Ishikawa (cell line): ENCODE results near the gene GPR153.

ENCODE experiments used
- CEBPB ChIP-seq: IDR thresholded peaks from 2 replicates; pipeline ENCODE4 v1.6.1; 2012
- EP300 ChIP-seq: IDR thresholded peaks from 2 replicates; pipeline ENCODE4 v1.6.1; 2012; ENCODE audit warnings: borderline replicate concordance
- RAD21 ChIP-seq: IDR thresholded peaks from 2 replicates; pipeline ENCODE4 v1.6.1; 2012; ENCODE audit warnings: low read depth
- TAF1 ChIP-seq: IDR thresholded peaks from 2 replicates; pipeline ENCODE4 v1.6.1; 2012; ENCODE audit warnings: low read depth, mild to moderate bottlenecking
- YY1 ChIP-seq: IDR thresholded peaks from 2 replicates; pipeline ENCODE4 v1.6.1; 2012; ENCODE audit warnings: low read depth
- ZBTB7A ChIP-seq: IDR thresholded peaks from 2 replicates; pipeline ENCODE4 v1.6.1; 2012; ENCODE audit warnings: low read depth
- TF ChIP-seq, protein P1 (sequence below): IDR thresholded peaks from 2 replicates; pipeline ENCODE4 v1.6.1; 2012; ENCODE audit warnings: low read depth, mild to moderate bottlenecking

DNA sequence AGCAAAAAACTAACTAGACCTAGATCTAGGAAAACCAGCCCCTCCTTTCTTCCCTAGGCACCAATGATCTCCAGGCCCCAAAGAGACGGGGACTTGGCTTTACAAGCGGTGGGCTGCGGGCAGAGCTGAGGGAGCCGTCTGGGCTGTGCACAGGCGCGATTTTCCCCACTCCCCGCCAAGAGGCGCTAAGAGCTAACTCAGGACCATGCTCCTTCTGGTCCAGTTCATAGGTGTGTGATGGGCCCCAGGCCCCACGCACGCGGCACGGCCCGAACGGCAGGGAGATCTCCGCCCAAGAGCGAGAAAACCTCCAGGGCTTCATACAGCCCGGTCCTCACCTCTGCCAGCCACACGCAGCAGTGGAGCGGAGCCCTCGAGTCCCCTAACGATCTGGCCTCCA, 7.5 kb upstream of the GPR153 start:
- TF ChIP-seq ZBTB7A (no peak), EP300 (no peak), YY1 (no peak), CEBPB (no peak), TAF1 (no peak), RAD21 (no peak)
- TF ChIP-seq, protein P1, sequence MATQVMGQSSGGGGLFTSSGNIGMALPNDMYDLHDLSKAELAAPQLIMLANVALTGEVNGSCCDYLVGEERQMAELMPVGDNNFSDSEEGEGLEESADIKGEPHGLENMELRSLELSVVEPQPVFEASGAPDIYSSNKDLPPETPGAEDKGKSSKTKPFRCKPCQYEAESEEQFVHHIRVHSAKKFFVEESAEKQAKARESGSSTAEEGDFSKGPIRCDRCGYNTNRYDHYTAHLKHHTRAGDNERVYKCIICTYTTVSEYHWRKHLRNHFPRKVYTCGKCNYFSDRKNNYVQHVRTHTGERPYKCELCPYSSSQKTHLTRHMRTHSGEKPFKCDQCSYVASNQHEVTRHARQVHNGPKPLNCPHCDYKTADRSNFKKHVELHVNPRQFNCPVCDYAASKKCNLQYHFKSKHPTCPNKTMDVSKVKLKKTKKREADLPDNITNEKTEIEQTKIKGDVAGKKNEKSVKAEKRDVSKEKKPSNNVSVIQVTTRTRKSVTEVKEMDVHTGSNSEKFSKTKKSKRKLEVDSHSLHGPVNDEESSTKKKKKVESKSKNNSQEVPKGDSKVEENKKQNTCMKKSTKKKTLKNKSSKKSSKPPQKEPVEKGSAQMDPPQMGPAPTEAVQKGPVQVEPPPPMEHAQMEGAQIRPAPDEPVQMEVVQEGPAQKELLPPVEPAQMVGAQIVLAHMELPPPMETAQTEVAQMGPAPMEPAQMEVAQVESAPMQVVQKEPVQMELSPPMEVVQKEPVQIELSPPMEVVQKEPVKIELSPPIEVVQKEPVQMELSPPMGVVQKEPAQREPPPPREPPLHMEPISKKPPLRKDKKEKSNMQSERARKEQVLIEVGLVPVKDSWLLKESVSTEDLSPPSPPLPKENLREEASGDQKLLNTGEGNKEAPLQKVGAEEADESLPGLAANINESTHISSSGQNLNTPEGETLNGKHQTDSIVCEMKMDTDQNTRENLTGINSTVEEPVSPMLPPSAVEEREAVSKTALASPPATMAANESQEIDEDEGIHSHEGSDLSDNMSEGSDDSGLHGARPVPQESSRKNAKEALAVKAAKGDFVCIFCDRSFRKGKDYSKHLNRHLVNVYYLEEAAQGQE, result no peak
